HEK293 (cell line): ENCODE results near the gene ACACB.

Experiments
- EGR2 ChIP-seq: fragments of 450-650 bp; formaldehyde crosslinking; IDR thresholded peaks from 2 replicates; pipeline ENCODE4 v1.5.1; 2016; ENCODE audit warnings: low read depth, missing biosample characterization, missing genetic modification characterization
- FEZF1 ChIP-seq: fragments of 450-650 bp; formaldehyde crosslinking; IDR thresholded peaks from 2 replicates; pipeline ENCODE4 v1.5.1; 2016; ENCODE audit warnings: missing biosample characterization, missing genetic modification characterization
- GFI1B ChIP-seq: fragments of 450-650 bp; formaldehyde crosslinking; IDR thresholded peaks from 2 replicates; pipeline ENCODE4 v1.5.1; 2016; ENCODE audit warnings: missing biosample characterization, missing genetic modification characterization
- HOXD13 ChIP-seq: sonication (generic); formaldehyde crosslinking; IDR thresholded peaks from 2 replicates; pipeline ENCODE4 v1.8.0; 2022; ENCODE audit warnings: missing genetic modification reagents, borderline replicate concordance
- IKZF3 ChIP-seq: fragments of 450-650 bp; IDR thresholded peaks from 2 replicates; pipeline ENCODE4 v1.5.0; 2018; ENCODE audit warnings: missing biosample characterization, mild to moderate bottlenecking, missing genetic modification characterization, moderate library complexity
- INSM2 ChIP-seq: fragments of 450-650 bp; formaldehyde crosslinking; IDR thresholded peaks from 2 replicates; pipeline ENCODE4 v1.5.1; 2016; ENCODE audit warnings: missing biosample characterization, missing genetic modification characterization
- KLF10 ChIP-seq: fragments of 450-650 bp; IDR thresholded peaks from 2 replicates; pipeline ENCODE4 v1.5.1; 2018; ENCODE audit warnings: missing biosample characterization, mild to moderate bottlenecking, missing genetic modification characterization
- KLF7 ChIP-seq: fragments of 450-650 bp; formaldehyde crosslinking; IDR thresholded peaks from 2 replicates; pipeline ENCODE4 v1.5.1; 2016; ENCODE audit warnings: missing biosample characterization, missing genetic modification characterization, borderline replicate concordance
- REST ChIP-seq: fragments of 450-650 bp; formaldehyde crosslinking; IDR thresholded peaks from 2 replicates; pipeline ENCODE4 v1.5.1; 2016; ENCODE audit warnings: missing biosample characterization, missing genetic modification characterization
- SP2 ChIP-seq: fragments of 450-650 bp; formaldehyde crosslinking; IDR thresholded peaks from 2 replicates; pipeline ENCODE4 v1.5.1; 2016; ENCODE audit warnings: missing biosample characterization, missing genetic modification characterization
- SP3 ChIP-seq: fragments of 450-650 bp; formaldehyde crosslinking; IDR thresholded peaks from 2 replicates; pipeline ENCODE4 v1.5.1; 2016; ENCODE audit warnings: missing biosample characterization, missing genetic modification characterization
- TCF7L2 ChIP-seq: IDR thresholded peaks from 2 replicates; pipeline ENCODE4 v1.6.1; 2011; ENCODE audit warnings: low read depth, mild to moderate bottlenecking, inconsistent platforms, low read length, moderate library complexity, borderline replicate concordance
- ZBTB10 ChIP-seq: fragments of 450-650 bp; formaldehyde crosslinking; IDR thresholded peaks from 2 replicates; pipeline ENCODE4 v1.5.1; 2016; ENCODE audit warnings: missing biosample characterization, missing genetic modification characterization
- ZBTB21 ChIP-seq: fragments of 450-650 bp; formaldehyde crosslinking; IDR thresholded peaks from 2 replicates; pipeline ENCODE4 v1.5.1; 2017; ENCODE audit warnings: missing biosample characterization, missing genetic modification characterization
- ZBTB26 ChIP-seq: fragments of 450-650 bp; formaldehyde crosslinking; optimal IDR thresholded peaks from 2 replicates; pipeline ENCODE3; 2016; ENCODE audit warnings: missing biosample characterization, mild to moderate bottlenecking, missing genetic modification characterization
- ZBTB44 ChIP-seq: fragments of 450-650 bp; IDR thresholded peaks from 2 replicates; pipeline ENCODE4 v1.5.1; 2018; ENCODE audit warnings: missing biosample characterization, mild to moderate bottlenecking, missing genetic modification characterization
- ZNF114 ChIP-seq: fragments of 450-650 bp; formaldehyde crosslinking; IDR thresholded peaks from 2 replicates; pipeline ENCODE4 v1.5.0; 2017; ENCODE audit warnings: missing biosample characterization, missing genetic modification characterization
- ZNF157 ChIP-seq: fragments of 450-650 bp; formaldehyde crosslinking; IDR thresholded peaks from 2 replicates; pipeline ENCODE4 v1.5.1; 2016; ENCODE audit warnings: missing biosample characterization, missing genetic modification characterization
- ZNF18 ChIP-seq: fragments of 450-650 bp; formaldehyde crosslinking; IDR thresholded peaks from 2 replicates; pipeline ENCODE4 v1.5.1; 2016; ENCODE audit warnings: missing biosample characterization, missing genetic modification characterization
- ZNF24 ChIP-seq: fragments of 450-650 bp; formaldehyde crosslinking; IDR thresholded peaks from 2 replicates; pipeline ENCODE4 v1.5.1; 2016; ENCODE audit warnings: missing biosample characterization, missing genetic modification characterization
- ZNF350 ChIP-seq: fragments of 450-650 bp; formaldehyde crosslinking; IDR thresholded peaks from 2 replicates; pipeline ENCODE4 v1.5.0; 2017; ENCODE audit warnings: missing biosample characterization, mild to moderate bottlenecking, missing genetic modification characterization
- ZNF391 ChIP-seq: fragments of 450-650 bp; formaldehyde crosslinking; IDR thresholded peaks from 2 replicates; pipeline ENCODE4 v1.5.1; 2016; ENCODE audit warnings: low read depth, missing biosample characterization, missing genetic modification characterization, borderline replicate concordance
- ZNF404 ChIP-seq: fragments of 450-650 bp; formaldehyde crosslinking; IDR thresholded peaks from 2 replicates; pipeline ENCODE4 v1.5.1; 2017; ENCODE audit warnings: missing biosample characterization, missing genetic modification characterization
- ZNF530 ChIP-seq: fragments of 450-650 bp; formaldehyde crosslinking; IDR thresholded peaks from 2 replicates; pipeline ENCODE4 v1.5.1; 2016; ENCODE audit warnings: low read depth, missing biosample characterization, missing genetic modification characterization
- ZNF544 ChIP-seq: fragments of 450-650 bp; formaldehyde crosslinking; IDR thresholded peaks from 2 replicates; pipeline ENCODE4 v1.5.0; 2017; ENCODE audit warnings: missing biosample characterization, missing genetic modification characterization
- ZNF664 ChIP-seq: fragments of 450-650 bp; formaldehyde crosslinking; IDR thresholded peaks from 2 replicates; pipeline ENCODE4 v1.5.1; 2016; ENCODE audit warnings: missing biosample characterization, missing genetic modification characterization
- ZNF768 ChIP-seq: fragments of 450-650 bp; formaldehyde crosslinking; IDR thresholded peaks from 2 replicates; pipeline ENCODE4 v1.5.1; 2018; ENCODE audit warnings: missing biosample characterization, mild to moderate bottlenecking, missing genetic modification characterization

The ACACB gene

GRCh38 chr12:109098183-109098604 lies 18.2 kb upstream of the ACACB start (continued):
- TF ChIP-seq ZNF18 (tag by site-specific recombination) (no peak), ZBTB26 (tag by site-specific recombination) (peak; percentile 4), HOXD13 (CRISPR knock-in tag) (no peak), IKZF3 (tag by site-specific recombination) (no peak), ZNF391 (tag by site-specific recombination) (no peak), ZBTB44 (no peak), ZNF664 (no peak), INSM2 (no peak), ZNF157 (no peak), ZNF404 (tag by site-specific recombination) (no peak), ZBTB21 (tag by site-specific recombination) (no peak), TCF7L2 (no peak), ZNF24 (tag by site-specific recombination) (no peak), KLF7 (tag by site-specific recombination) (no peak), REST (tag by site-specific recombination) (no peak), ZNF350 (tag by site-specific recombination) (no peak), ZBTB10 (tag by site-specific recombination) (0 out of 2 replicates have a peak, but pooled peaks have one; percentile 16), FEZF1 (peak; percentile 38), GFI1B (tag by site-specific recombination) (no peak), ZNF114 (tag by site-specific recombination) (no peak), ZNF768 (tag by site-specific recombination) (no peak), SP2 (tag by site-specific recombination) (peak; percentile 69), KLF10 (peak; percentile 60), EGR2 (tag by site-specific recombination) (peak; percentile 7; the same call in 1 of the 2 replicates), SP3 (tag by site-specific recombination) (peak; percentile 75), ZNF530 (tag by site-specific recombination) (no peak), ZNF544 (no peak)
